ENCODE measurements around the gene MTR.
"Not testable (repeated sequence)": the region's sequence is repeated elsewhere in the genome, so short reads cannot be mapped to it uniquely, and the experiment has no call there.

MTR gene

GRCh38 chr1:236834876-236835275, 39.8 kb downstream of the MTR start:
- no peak for DNase-seq

- no peak for DNase-seq
Measured at GRCh38 chr1:236835491-236835890, 40.4 kb downstream of the MTR start.

GRCh38 chr1:236836157-236836556, 41.1 kb downstream of the MTR start:
- DNase-seq = no peak

GRCh38 chr1:236837115-236837514, 42.0 kb downstream of the MTR start:
- no peak for DNase-seq

GRCh38 chr1:236837897-236838296, 42.8 kb downstream of the MTR start:
- DNase-seq = no peak

GRCh38 chr1:236841341-236841740, 46.2 kb downstream of the MTR start:
- no peak for DNase-seq

- DNase-seq = no peak
Measured at GRCh38 chr1:236844499-236845271, 49.6 kb downstream of the MTR start.

- no peak for DNase-seq
Measured at GRCh38 chr1:236845830-236846229, 50.7 kb downstream of the MTR start.

GRCh38 chr1:236848274-236848923, 53.3 kb downstream of the MTR start:
- no peak for DNase-seq

GRCh38 chr1:236850077-236850979, 55.2 kb downstream of the MTR start:
- no peak for DNase-seq

- DNase-seq = no peak
Measured at GRCh38 chr1:236851871-236852270, 56.8 kb downstream of the MTR start.

GRCh38 chr1:236853921-236854604, 59.0 kb downstream of the MTR start:
- DNase-seq = no peak

GRCh38 chr1:236854605-236854983, 59.5 kb downstream of the MTR start:
- DNase-seq = no peak

GRCh38 chr1:236856649-236857048, 61.6 kb downstream of the MTR start:
- not testable (repeated sequence) for DNase-seq

- DNase-seq = no peak
Measured at GRCh38 chr1:236858165-236858564, 63.1 kb downstream of the MTR start.

GRCh38 chr1:236860101-236860500, 65.0 kb downstream of the MTR start:
- DNase-seq = no peak

- DNase-seq = no peak
Measured at GRCh38 chr1:236860674-236861073, 65.6 kb downstream of the MTR start.

- no peak for DNase-seq
Measured at GRCh38 chr1:236861560-236862218, 66.6 kb downstream of the MTR start.

- DNase-seq = no peak
Measured at GRCh38 chr1:236862219-236862591, 67.1 kb downstream of the MTR start.

- DNase-seq = no peak
Measured at GRCh38 chr1:236862615-236863211, 67.6 kb downstream of the MTR start.

- DNase-seq = no peak
Measured at GRCh38 chr1:236864211-236864610, 69.1 kb downstream of the MTR start.
